ENCODE data around the gene CREB5.

Gene CREB5

DNA sequence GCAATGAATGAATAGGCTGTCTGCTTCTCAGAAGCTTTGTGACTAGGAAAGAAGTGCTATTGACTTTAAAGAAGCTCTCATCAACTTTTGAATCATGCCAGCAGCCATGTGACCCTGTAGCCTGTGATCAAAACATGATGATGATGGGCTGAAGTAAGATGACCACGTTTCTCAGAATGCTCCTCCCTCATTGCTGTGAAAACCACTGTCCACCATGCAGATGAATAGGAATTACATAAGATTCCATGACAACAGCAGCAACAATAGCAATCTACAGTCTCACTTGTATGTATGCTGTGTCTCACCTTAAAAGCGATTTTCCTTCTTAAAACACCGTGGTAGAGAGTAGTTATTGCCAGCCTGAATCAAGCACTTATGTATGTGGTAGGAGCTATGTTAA, 317.4 kb downstream of the CREB5 start:
- in situ Hi-C loops (cut with MboI; ENCODE audit: low sequenced_read_pairs, unreplicated experiment), result no loop called here

GRCh38 chr7:28731092-28731658, 318.9 kb downstream of the CREB5 start:
- TF ChIP-seq, protein P1, sequence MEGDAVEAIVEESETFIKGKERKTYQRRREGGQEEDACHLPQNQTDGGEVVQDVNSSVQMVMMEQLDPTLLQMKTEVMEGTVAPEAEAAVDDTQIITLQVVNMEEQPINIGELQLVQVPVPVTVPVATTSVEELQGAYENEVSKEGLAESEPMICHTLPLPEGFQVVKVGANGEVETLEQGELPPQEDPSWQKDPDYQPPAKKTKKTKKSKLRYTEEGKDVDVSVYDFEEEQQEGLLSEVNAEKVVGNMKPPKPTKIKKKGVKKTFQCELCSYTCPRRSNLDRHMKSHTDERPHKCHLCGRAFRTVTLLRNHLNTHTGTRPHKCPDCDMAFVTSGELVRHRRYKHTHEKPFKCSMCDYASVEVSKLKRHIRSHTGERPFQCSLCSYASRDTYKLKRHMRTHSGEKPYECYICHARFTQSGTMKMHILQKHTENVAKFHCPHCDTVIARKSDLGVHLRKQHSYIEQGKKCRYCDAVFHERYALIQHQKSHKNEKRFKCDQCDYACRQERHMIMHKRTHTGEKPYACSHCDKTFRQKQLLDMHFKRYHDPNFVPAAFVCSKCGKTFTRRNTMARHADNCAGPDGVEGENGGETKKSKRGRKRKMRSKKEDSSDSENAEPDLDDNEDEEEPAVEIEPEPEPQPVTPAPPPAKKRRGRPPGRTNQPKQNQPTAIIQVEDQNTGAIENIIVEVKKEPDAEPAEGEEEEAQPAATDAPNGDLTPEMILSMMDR (IDR thresholded peaks at IDR 0.05; ENCODE audit: borderline replicate concordance, control extremely low read depth, extremely low read depth, insufficient read depth, missing control alignments), result no peak
- in situ Hi-C loops (cut with MboI; ENCODE audit: low sequenced_read_pairs, unreplicated experiment), result no loop called here
- no peak for DNase-seq (ENCODE audit: low spot score)

More for the DNA sequence above, 317.4 kb downstream of the CREB5 start:
- no peak for DNase-seq (ENCODE audit: low spot score)
- TF ChIP-seq, protein P1 (IDR thresholded peaks at IDR 0.05; ENCODE audit: borderline replicate concordance, control extremely low read depth, extremely low read depth, insufficient read depth, missing control alignments), result no peak

DNA sequence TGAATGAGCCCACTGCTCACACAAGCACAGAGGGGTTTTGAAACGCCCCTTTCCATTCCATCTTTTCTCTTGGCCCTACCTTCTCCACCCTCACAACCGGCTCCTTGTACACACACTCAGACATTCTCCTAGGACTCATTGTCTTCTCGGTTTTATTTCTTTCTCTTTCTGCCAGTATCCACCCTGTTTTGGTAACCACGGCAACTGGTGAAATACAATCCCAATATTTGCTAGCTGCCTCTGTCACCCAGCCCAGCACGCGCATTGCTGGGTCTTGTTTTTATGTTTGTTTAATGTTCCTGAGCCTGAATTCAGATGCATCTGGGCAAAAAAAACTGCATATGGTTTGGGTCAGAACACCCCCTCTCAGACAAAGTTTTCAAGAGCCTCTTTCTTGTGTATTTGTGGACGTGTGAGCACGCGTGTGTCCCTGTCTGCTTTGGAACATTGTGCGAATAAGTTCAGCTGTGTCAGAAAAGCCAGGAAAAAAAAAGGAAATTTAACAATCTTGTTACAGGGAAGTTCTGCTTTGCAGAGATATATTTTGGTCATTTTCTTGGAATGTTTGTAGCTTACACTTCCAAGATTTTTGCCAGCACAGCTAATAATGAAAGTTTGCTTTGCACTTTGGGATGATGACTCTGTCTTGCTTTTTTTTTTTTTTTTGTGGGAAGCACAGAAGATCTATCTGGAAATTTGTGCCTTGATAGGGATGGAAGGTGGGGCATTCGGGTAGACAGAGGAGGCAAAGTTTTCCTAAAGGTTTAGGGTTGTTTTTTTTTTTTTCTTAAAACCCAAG, 320.0 kb downstream of the CREB5 start:
- in situ Hi-C loops (cut with MboI; ENCODE audit: low sequenced_read_pairs, unreplicated experiment), result no loop called here
- DNase-seq (ENCODE audit: low spot score), result no peak
- TF ChIP-seq, protein P1 (IDR thresholded peaks at IDR 0.05; ENCODE audit: borderline replicate concordance, control extremely low read depth, extremely low read depth, insufficient read depth, missing control alignments), result no peak

- TF ChIP-seq, protein P1 (IDR thresholded peaks at IDR 0.05; ENCODE audit: borderline replicate concordance, control extremely low read depth, extremely low read depth, insufficient read depth, missing control alignments), result no peak
- no peak for DNase-seq (ENCODE audit: low spot score)
- in situ Hi-C loops (cut with MboI; ENCODE audit: low sequenced_read_pairs, unreplicated experiment), result no loop called here
These were observed 320.7 kb downstream of the CREB5 start for GRCh38 chr7:28733035-28733434.

DNA sequence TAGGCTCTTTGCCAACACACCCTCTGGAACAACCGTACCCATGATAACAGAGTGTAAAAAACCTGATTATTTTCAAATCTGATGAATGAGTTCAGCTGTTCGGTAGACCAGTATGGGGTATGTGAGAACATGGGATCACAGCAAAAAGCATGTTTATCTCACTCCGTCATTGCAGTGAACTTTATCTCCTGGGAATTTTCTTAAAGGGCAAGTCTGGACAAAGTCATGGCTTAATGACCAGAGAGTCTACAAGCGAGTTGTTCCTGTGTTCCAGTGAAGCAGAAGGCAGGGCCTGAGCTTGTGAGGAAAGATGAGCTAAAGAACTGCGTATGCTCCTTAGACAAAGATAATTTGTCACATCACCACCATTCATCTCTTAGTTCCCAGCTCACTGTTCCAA, 326.1 kb downstream of the CREB5 start:
- in situ Hi-C loops (cut with MboI; ENCODE audit: low sequenced_read_pairs, unreplicated experiment), result no loop called here
- TF ChIP-seq, protein P1 (IDR thresholded peaks at IDR 0.05; ENCODE audit: borderline replicate concordance, control extremely low read depth, extremely low read depth, insufficient read depth, missing control alignments), result no peak
- no peak for DNase-seq (ENCODE audit: low spot score)

DNA sequence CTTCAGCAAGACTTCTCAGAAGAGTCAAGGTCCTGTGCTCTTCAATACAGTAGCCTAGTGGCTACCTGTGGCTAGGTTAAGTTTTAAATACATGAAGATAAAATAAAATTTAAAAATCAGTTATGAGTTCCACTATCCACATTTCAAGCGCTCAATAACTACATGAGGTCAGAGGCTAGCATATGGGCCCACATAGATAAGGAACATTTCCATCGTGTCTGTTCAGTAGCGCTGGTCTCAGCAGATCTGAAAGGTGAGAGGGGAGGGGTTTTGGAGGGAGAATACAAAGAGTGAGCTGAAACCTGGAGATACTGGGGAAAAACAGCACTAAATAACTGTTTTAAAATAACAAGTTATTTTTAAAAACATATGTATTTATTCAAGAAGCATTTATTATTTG, 326.8 kb downstream of the CREB5 start:
- no peak for DNase-seq (ENCODE audit: low spot score)
- in situ Hi-C loops (cut with MboI; ENCODE audit: low sequenced_read_pairs, unreplicated experiment), result no loop called here
- TF ChIP-seq, protein P1 (IDR thresholded peaks at IDR 0.05; ENCODE audit: borderline replicate concordance, control extremely low read depth, extremely low read depth, insufficient read depth, missing control alignments), result no peak
